G401 (cell line): ENCODE data around the gene TM4SF18. TPM values are rescaled to one million over a fixed set of nuclear protein-coding genes. Genes with fewer than 3 reads are reported as not detected.

Source experiments
- DNase-seq: peaks from one replicate; pipeline ENCODE4 v3.0.0-alpha.2; 2015; ENCODE audit warnings: low spot score
- in situ Hi-C: cut with HindIII; loops from 2 replicates; pipeline ENCODE4 v1.10.0; 2016; ENCODE audit warnings: low sequenced_read_pairs, mixed read lengths
- total RNA-seq: library from RNA; depleted of rRNA; stranded (reverse); fragments of >200 nt; shearing (Covaris generic); gene quantifications from 2 replicates; pipeline ENCODE4 v1.2.3, GENCODE V29; 2014

The TM4SF18 gene
- total RNA-seq, 1 experiment from 2014 or later, result 36.7 TPM

- DNase-seq, result no peak
- in situ Hi-C loops, result no loop called here
Measured at GRCh38 chr3:149336925-149337324, 3.5 kb upstream of the TM4SF18 start.

DNA sequence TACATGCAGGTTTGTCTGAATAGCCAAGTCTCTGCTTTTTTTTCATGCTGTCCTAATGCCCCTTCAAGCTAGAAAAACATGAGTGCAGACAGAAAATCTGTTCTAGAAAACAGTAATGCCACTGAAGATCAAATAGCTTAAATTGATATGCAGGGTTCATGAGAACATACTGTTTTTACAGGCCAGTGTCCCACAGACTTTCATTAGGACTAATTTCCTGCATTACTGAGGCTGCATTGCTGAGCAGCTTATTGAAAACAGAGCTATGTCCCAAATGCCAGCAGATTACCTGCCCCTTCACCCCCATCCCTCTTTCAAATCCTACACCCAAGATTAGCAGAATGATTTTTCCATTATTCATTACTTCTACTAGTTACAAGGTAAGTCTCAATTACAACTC is 665 bp downstream of the TM4SF18 start:
- DNase-seq, result peak; percentile 78
- in situ Hi-C loops, result no loop called here

DNA sequence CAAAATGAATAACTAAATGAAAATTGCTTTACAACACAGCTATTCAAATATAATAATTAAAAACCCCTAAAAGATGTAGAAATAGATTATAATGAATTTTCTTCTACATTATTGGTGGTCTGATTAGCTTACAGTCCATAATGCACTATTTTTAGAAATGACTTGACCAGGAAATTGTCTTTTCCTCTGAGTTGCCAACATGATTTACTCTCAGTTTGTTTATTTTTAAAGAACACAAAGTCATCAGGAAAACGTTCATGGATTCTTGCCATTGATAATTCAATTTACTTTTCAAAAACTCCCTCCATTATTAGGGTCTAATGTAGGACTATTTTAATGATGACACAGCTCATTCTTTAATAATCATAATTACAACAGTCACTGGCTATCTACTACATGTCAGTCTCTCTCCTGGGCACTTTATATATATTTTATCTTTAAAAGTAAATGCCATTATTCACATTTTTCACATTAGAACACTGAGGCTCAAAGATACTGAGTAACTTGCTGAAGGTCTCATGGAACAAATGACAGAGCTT is 1.1 kb downstream of the TM4SF18 start:
- no peak for DNase-seq
- in situ Hi-C loops, result no loop called here

- no peak for DNase-seq
- in situ Hi-C loops, result no loop called here
Measured at GRCh38 chr3:149331396-149331795, 2.0 kb downstream of the TM4SF18 start.

DNA sequence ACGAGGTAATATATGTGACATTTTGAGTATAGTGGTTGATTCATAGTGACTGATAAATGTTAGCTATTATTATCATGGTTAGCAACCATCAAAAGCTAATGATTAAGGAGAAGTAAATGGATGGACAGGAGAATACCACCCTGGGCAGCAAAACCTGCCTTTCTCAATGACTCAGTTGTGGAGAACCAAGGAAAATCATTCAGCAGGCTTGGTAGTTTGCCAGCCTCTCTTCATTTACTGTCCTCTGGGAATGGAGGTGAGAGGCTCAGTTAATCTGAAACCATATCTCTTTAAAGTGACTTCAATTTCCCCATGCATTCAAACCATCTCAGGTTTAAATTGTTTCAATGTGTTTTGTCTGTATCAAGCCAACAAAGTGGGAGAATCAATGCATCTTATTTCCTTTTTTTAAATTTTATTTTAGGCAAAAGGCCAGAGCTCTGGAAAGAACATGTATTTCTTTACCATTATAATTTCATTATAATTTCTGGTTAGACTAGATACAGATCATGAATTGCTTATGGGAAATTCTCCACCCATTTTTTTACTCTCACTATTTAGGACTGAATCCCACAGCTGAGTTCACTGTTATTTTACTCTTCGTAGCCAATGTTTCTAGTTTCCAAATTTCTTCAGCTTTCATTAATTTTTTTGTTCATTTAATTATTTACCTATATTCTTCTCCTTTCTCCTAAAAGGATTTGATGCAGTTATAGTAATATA is 2.7 kb downstream of the TM4SF18 start:
- in situ Hi-C loops, result no loop called here
- DNase-seq, result no peak

DNA sequence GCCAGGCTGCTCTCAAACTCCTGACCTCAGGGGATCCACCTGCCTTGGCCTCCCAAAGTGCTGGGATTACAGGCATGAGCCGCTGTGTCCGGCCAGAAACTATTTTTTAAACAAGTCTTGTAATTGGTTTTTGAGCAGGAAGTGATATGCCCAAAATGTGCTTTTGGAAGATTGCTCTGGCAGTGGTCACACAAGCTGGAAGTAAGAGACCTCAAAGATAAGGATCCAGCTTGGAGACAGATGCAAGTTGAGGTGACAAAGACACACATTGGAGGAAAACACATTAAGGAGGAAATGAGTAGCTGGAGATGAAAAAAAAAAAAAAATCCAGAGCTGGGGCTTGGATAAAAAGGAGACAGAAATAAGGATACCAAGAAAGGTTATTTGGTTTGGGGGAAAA is 6.3 kb downstream of the TM4SF18 start:
- no peak for DNase-seq
- in situ Hi-C loops, result no loop called here

GRCh38 chr3:149325581-149325980 is 7.9 kb downstream of the TM4SF18 start:
- in situ Hi-C loops, result no loop called here

DNA sequence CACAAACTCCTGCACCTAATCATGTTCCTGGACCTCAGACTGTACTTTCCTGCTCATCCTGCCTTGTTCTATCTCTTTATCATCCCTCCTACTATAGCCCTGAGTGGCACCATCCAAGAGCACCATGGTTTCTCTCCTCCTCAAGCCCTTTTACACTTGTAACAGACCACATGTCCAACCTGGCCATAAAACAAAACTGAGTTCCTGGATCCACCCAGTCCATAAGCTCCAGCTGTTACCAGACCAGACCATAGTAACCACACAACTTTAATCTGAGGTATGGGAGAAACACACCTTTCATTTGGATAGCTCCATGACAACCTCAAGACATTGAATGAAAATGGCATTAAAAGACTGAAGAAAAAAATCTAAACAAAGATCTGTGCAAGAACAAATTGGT is 9.1 kb downstream of the TM4SF18 start:
- no peak for DNase-seq
- in situ Hi-C loops, result no loop called here

More at GRCh38 chr3:149325581-149325980, 7.9 kb downstream of the TM4SF18 start:
- DNase-seq, result no peak

DNA sequence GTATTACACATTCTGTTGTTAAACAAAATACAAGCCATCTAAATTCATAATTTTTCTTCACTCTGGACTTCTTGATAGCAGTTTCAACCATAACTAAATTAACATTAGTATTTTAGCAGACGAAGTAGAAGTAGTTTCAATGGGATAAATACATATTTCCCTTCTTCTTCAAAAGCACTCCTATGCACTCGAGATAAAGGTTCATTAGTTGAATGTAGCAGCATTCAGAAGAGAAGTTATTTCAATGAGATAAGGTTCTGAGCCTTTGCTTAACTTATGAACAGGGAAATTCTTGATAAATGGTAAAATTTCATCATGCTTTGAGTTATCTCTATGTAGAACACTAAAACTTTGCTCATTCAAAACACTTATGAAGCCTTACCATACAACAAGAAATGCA is 11.8 kb downstream of the TM4SF18 start:
- in situ Hi-C loops, result no loop called here
- no peak for DNase-seq

DNA sequence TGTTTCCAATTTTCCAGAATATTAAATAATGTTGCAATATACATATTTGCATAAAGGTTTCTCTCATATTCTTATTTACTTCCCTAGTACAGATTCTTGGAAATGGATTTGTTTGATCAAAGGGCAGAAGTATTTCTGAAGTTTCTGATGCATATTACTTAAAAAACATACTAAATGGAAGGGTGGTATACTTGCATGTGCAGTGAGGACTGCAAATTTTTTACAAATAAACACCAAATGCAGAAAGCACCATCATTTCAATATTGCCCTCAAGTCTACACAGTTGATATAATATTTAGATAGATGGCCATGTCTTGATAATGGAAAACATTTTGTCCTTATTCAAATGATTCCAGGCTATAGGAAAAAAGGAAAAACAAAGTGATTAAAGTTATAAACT is 12.3 kb downstream of the TM4SF18 start:
- in situ Hi-C loops, result no loop called here
- DNase-seq, result no peak

DNA sequence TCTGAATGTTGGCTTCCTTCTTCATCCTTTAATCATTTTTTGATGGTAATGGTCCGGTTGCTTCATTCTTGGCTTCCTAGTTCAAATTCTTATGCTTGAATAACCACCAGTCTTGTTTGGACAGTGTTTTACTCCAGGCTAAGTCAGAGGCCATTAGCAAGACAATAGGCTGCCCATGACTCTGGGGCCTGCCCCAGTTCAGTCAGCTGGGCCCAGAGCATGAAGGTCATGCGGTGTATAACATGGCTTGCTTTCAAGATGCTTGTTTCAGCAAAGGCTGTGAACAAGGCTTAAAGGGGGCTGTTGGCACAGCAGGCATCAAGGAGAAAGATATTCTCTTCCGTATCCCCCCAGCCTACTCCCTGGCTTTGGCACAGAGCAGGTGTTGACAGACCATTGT is 13.7 kb downstream of the TM4SF18 start:
- in situ Hi-C loops, result no loop called here
- DNase-seq, result no peak

- in situ Hi-C loops, result no loop called here
- no peak for DNase-seq
Measured at GRCh38 chr3:149317072-149317471, 16.4 kb downstream of the TM4SF18 start.

- in situ Hi-C loops, result no loop called here
Measured at GRCh38 chr3:149316437-149316836, 17.0 kb downstream of the TM4SF18 start.

DNA sequence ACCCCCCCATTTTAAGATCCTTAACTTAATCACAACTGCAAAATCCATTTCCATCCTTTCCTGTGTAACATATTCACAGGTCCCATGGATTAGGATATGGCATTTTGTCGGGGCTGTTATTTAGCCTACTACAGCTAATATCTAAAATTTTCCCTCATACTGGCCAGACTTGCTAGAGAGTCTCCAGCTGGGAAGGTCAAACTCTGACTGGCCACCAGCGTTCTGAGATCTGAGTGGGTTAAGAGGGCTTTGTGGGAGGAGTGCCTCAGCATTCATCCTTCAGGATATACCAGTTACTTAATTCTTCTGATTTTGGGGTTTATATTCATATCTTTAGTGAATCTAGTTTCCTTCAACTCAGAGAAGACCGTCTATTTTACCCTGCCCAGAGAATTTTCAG is 17.7 kb downstream of the TM4SF18 start:
- in situ Hi-C loops, result no loop called here

More at GRCh38 chr3:149316437-149316836, 17.0 kb downstream of the TM4SF18 start:
- DNase-seq, result no peak

GRCh38 chr3:149314807-149315578 is 18.4 kb downstream of the TM4SF18 start:
- DNase-seq, result no peak
- in situ Hi-C loops, result no loop called here

More for the DNA sequence above, 17.7 kb downstream of the TM4SF18 start:
- no peak for DNase-seq

- in situ Hi-C loops, result no loop called here
- no peak for DNase-seq
Measured at GRCh38 chr3:149313542-149313941, 19.9 kb downstream of the TM4SF18 start.

GRCh38 chr3:149310796-149311534 is 22.5 kb downstream of the TM4SF18 start:
- in situ Hi-C loops, result no loop called here
- DNase-seq, result no peak

DNA sequence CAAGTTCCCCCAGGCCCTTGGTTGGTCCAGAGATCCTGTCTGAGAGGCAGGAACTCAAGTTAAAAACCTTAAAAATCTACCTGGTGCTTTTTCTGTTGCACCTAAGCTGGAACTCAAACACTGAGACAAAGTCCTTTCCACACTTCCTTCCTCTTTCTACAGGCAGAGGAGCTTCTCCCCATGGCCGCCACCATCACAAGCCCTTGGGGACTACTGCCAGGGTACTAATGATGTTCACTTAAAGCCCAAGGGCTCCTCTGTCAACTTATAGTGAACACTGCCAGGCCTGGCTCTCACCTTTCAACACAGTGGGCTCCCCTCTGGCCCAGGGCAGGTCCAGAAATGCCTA is 26.0 kb downstream of the TM4SF18 start:
- in situ Hi-C loops, result no loop called here
- DNase-seq, result no peak

DNA sequence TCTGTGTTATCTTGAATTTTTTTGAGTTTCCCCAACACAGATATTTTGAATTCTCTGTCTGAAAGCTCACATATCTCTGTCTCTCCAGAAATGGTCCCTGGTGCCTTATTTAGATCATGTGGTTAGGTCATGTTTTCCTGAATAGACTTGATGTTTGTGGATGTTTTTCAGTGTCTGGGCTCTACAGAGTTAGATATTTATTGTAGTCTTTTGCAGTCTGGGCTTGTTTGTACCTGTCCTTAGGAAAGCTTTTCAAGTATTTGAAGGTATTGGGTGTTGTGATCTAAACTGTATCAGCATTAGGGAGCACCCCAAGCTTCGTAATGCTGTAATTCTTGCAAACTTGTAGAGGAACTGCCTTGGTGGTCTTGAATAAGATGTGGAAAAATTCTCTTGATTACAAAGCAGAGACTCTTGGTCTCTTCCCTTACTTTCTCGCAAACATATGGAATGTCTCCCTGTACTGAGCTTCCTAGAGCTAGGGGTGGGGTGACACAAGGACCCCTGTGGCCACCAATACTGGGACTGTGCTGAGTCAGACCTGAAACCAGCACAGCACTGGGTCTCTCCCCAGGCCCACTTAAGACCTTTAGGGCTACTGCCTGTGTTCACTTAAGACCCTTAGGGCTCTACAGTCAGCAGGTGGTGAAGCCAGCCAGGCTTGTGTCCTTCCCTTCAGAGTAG is 26.5 kb downstream of the TM4SF18 start:
- DNase-seq, result no peak
- in situ Hi-C loops, result no loop called here
